HG03575 (cell line): ENCODE results near the gene CT45A7.
"Not testable (repeated sequence)": the region's sequence is repeated elsewhere in the genome, so short reads cannot be mapped to it uniquely, and the experiment has no call there.

ENCODE experiments used
- ATAC-seq: cut with Tn5 transposase; IDR thresholded peaks from one replicate; pipeline ENCODE4 v1.9.1; 2021; ENCODE audit not compliant: unreplicated experiment, insufficient number of reproducible peaks, low FRiP score; ENCODE audit errors: extremely low read depth

The CT45A7 gene

GRCh38 chrX:135837180-135837579, at the start of gene CT45A7:
Gene CT45A7, minus strand, starts transcription at chrX:135837280. Its CDS starts 3,747 bp downstream, at chrX:135833533.
- not testable (repeated sequence) for ATAC-seq

- ATAC-seq: not testable (repeated sequence)
Measured at GRCh38 chrX:135882741-135883140, 45.7 kb upstream of the CT45A7 start.

DNA sequence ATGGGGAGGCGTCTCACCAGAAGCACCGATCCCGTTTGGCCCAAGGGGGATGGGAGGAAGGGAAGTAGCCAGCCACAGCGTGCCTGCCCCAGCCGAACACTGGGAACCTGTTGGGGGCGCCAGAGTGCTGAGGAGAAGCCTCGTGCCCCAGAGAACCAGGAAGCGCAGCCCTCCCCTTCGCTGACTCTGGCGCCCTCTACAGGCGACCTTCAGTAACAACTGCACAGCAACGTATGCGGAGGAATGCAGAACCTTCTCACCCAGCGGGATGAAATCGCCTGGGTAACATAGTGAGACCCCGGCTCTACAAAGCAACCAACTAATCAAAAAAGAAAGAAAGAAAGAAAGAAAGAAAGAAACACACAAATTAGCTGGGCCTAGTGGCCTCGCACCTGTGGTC, 34.6 kb upstream of the CT45A7 start, which contains the start of gene CT45A9:
TSS of gene CT45A9 (minus strand) at position 101 of the 400 bp plus-strand sequence. CDS start 3,751 bp downstream, outside the sequence.
- ATAC-seq: not testable (repeated sequence)

GRCh38 chrX:135854438-135854837, 17.4 kb upstream of the CT45A7 start, which contains the start of gene CT45A8:
Gene CT45A8, minus strand, starts transcription at chrX:135854538. Its CDS starts 3,755 bp downstream, at chrX:135850783.
- ATAC-seq: not testable (repeated sequence)

DNA sequence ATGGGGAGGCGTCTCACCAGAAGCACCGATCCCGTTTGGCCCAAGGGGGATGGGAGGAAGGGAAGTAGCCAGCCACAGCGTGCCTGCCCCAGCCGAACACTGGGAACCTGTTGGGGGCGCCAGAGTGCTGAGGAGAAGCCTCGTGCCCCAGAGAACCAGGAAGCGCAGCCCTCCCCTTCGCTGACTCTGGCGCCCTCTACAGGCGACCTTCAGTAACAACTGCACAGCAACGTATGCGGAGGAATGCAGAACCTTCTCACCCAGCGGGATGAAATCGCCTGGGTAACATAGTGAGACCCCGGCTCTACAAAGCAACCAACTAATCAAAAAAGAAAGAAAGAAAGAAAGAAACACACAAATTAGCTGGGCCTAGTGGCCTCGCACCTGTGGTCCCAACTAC, 17.2 kb downstream of the CT45A7 start, which contains the start of gene CT45A2:
TSS of gene CT45A2 (minus strand) at position 101 of the 400 bp plus-strand sequence. CDS start 3,747 bp downstream, outside the sequence.
- ATAC-seq: not testable (repeated sequence)

- ATAC-seq: not testable (repeated sequence)
Measured at GRCh38 chrX:135802687-135803086, 34.4 kb downstream of the CT45A7 start, which contains the start of gene CT45A6. Gene CT45A6, minus strand, starts transcription at chrX:135802787. Its CDS starts 3,794 bp downstream, at chrX:135798993.

DNA sequence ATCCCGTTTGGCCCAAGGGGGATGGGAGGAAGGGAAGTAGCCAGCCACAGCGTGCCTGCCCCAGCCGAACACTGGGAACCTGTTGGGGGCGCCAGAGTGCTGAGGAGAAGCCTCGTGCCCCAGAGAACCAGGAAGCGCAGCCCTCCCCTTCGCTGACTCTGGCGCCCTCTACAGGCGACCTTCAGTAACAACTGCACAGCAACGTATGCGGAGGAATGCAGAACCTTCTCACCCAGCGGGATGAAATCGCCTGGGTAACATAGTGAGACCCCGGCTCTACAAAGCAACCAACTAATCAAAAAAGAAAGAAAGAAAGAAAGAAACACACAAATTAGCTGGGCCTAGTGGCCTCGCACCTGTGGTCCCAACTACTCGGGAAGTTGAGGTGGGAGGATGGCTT, 51.7 kb downstream of the CT45A7 start, which contains the start of gene CT45A5:
TSS of gene CT45A5 (minus strand) at position 101 of the 400 bp plus-strand sequence. CDS start 3,774 bp downstream, outside the sequence.
- not testable (repeated sequence) for ATAC-seq
